ENCODE measurements around the gene ZNF892. TPM values are rescaled to one million over a fixed set of nuclear protein-coding genes. Genes with fewer than 3 reads are reported as not detected.

Gene ZNF892
- total and polyA plus RNA-seq, 2 of the 13 experiments (the other 11 are each of a cell fraction or from before 2014, with no cell fraction given), result not detected

DNA sequence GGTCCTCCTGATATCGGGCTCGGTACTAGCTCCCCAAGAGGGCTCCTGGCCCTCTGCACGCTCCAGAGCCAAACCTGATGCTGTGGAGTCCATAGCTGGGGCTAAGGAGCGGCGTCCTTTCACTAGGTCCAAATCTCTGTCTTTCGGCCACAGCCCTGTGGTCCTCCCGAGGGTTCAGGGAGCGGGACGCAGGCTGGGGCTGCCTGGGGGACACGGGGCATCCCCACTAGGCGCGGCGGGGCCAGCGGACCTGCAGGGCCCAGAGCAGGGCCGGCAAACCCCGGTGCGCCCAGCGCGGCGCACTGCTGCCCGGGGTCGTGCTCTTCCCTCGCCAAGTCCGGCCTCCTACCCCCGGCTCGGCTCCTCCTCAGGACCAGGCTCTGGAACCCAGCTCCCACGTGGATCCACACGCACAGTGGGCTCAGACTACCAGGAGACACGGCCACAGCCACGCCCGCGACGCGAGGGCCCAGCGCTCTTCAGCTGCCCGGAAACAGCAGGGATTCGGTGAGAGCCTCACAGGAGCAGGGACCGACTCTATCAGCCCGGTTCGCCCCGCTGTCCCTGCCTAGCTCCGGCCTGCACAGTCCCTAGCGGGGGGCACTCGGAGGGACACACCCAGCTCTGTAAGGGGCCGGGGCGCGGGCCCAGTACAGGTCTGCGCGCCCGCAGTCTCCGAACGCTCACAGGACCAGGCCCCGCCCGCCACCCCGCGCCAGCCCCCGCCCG, 48.3 kb upstream of the ZNF892 start (continued):
- TF ChIP-seq, protein P1, sequence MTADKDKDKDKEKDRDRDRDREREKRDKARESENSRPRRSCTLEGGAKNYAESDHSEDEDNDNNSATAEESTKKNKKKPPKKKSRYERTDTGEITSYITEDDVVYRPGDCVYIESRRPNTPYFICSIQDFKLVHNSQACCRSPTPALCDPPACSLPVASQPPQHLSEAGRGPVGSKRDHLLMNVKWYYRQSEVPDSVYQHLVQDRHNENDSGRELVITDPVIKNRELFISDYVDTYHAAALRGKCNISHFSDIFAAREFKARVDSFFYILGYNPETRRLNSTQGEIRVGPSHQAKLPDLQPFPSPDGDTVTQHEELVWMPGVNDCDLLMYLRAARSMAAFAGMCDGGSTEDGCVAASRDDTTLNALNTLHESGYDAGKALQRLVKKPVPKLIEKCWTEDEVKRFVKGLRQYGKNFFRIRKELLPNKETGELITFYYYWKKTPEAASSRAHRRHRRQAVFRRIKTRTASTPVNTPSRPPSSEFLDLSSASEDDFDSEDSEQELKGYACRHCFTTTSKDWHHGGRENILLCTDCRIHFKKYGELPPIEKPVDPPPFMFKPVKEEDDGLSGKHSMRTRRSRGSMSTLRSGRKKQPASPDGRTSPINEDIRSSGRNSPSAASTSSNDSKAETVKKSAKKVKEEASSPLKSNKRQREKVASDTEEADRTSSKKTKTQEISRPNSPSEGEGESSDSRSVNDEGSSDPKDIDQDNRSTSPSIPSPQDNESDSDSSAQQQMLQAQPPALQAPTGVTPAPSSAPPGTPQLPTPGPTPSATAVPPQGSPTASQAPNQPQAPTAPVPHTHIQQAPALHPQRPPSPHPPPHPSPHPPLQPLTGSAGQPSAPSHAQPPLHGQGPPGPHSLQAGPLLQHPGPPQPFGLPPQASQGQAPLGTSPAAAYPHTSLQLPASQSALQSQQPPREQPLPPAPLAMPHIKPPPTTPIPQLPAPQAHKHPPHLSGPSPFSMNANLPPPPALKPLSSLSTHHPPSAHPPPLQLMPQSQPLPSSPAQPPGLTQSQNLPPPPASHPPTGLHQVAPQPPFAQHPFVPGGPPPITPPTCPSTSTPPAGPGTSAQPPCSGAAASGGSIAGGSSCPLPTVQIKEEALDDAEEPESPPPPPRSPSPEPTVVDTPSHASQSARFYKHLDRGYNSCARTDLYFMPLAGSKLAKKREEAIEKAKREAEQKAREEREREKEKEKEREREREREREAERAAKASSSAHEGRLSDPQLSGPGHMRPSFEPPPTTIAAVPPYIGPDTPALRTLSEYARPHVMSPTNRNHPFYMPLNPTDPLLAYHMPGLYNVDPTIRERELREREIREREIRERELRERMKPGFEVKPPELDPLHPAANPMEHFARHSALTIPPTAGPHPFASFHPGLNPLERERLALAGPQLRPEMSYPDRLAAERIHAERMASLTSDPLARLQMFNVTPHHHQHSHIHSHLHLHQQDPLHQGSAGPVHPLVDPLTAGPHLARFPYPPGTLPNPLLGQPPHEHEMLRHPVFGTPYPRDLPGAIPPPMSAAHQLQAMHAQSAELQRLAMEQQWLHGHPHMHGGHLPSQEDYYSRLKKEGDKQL (CRISPR knock-in tag; IDR thresholded peaks at IDR 0.05; ENCODE audit: low read depth), result no peak
- no peak for TF ChIP-seq RARG (CRISPR knock-in tag; IDR thresholded peaks at IDR 0.05; ENCODE audit: low read depth)
- TF ChIP-seq ZNF841 (CRISPR knock-in tag; IDR thresholded peaks at IDR 0.05; ENCODE audit: borderline replicate concordance), result no peak
- TF ChIP-seq, protein P2, sequence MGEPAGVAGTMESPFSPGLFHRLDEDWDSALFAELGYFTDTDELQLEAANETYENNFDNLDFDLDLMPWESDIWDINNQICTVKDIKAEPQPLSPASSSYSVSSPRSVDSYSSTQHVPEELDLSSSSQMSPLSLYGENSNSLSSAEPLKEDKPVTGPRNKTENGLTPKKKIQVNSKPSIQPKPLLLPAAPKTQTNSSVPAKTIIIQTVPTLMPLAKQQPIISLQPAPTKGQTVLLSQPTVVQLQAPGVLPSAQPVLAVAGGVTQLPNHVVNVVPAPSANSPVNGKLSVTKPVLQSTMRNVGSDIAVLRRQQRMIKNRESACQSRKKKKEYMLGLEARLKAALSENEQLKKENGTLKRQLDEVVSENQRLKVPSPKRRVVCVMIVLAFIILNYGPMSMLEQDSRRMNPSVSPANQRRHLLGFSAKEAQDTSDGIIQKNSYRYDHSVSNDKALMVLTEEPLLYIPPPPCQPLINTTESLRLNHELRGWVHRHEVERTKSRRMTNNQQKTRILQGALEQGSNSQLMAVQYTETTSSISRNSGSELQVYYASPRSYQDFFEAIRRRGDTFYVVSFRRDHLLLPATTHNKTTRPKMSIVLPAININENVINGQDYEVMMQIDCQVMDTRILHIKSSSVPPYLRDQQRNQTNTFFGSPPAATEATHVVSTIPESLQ (CRISPR knock-in tag; conservative IDR thresholded peaks at IDR 0.05), result no peak
- TF ChIP-seq U2AF2 (IDR thresholded peaks at IDR 0.05; ENCODE audit: low read depth, low read length), result no peak
- peak; percentile 69 for TF ChIP-seq ZNF607 (CRISPR knock-in tag; IDR thresholded peaks at IDR 0.05; ENCODE audit: borderline replicate concordance)
- TF ChIP-seq, protein P3, sequence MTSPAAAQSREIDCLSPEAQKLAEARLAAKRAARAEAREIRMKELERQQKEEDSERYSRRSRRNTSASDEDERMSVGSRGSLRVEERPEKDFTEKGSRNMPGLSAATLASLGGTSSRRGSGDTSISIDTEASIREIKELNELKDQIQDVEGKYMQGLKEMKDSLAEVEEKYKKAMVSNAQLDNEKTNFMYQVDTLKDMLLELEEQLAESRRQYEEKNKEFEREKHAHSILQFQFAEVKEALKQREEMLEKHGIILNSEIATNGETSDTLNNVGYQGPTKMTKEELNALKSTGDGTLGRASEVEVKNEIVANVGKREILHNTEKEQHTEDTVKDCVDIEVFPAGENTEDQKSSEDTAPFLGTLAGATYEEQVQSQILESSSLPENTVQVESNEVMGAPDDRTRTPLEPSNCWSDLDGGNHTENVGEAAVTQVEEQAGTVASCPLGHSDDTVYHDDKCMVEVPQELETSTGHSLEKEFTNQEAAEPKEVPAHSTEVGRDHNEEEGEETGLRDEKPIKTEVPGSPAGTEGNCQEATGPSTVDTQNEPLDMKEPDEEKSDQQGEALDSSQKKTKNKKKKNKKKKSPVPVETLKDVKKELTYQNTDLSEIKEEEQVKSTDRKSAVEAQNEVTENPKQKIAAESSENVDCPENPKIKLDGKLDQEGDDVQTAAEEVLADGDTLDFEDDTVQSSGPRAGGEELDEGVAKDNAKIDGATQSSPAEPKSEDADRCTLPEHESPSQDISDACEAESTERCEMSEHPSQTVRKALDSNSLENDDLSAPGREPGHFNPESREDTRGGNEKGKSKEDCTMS (CRISPR knock-in tag; conservative IDR thresholded peaks at IDR 0.05), result no peak
- TF ChIP-seq FOXK1 (CRISPR knock-in tag; IDR thresholded peaks at IDR 0.05; ENCODE audit: borderline replicate concordance, low read depth), result no peak
- TF ChIP-seq CBX2 (IDR thresholded peaks at IDR 0.05; ENCODE audit: low read depth, low read length), result no peak
- no peak for TF ChIP-seq CBX2 (CRISPR knock-in tag; IDR thresholded peaks at IDR 0.05; ENCODE audit: low read depth)
- TF ChIP-seq, protein P4, sequence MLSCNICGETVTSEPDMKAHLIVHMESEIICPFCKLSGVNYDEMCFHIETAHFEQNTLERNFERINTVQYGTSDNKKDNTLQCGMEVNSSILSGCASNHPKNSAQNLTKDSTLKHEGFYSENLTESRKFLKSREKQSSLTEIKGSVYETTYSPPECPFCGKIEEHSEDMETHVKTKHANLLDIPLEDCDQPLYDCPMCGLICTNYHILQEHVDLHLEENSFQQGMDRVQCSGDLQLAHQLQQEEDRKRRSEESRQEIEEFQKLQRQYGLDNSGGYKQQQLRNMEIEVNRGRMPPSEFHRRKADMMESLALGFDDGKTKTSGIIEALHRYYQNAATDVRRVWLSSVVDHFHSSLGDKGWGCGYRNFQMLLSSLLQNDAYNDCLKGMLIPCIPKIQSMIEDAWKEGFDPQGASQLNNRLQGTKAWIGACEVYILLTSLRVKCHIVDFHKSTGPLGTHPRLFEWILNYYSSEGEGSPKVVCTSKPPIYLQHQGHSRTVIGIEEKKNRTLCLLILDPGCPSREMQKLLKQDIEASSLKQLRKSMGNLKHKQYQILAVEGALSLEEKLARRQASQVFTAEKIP (CRISPR knock-in tag; IDR thresholded peaks at IDR 0.05; ENCODE audit: borderline replicate concordance), result no peak
- peak; percentile 30 for TF ChIP-seq HNRNPK (IDR thresholded peaks at IDR 0.05; ENCODE audit: low read depth, low read length, poor library complexity, severe bottlenecking)
- no peak for TF ChIP-seq KLF13 (CRISPR knock-in tag; IDR thresholded peaks at IDR 0.05)
